Ishikawa (cell line): Measurements from ENCODE around the gene PP2D1.

Experiments used
- EP300 ChIP-seq: IDR thresholded peaks from 2 replicates; pipeline ENCODE4 v1.6.1; 2012; ENCODE audit warnings: borderline replicate concordance
- MAX ChIP-seq: IDR thresholded peaks from 2 replicates; pipeline ENCODE4 v1.6.1; 2012

DNA sequence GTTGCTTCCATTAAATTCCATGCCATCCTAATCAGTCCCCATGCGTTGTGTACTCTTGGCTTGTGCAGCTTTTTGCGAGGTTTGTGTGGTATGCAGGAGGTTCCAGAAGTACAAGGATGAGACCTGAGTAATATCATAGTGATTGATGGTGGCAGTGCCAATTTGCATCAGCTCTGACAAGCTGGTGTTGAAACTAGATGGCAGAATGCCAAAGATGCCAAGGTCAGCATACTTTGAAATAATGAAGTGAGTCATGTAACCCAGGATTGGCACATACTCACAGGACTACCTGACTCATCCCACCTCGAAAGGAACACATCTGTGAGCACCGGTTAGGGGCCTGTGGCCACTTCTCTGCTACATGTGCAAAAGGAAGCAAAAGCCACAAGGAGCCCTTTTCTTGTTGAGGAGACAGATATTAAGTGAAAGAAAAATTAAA lies 42.5 kb upstream of the PP2D1 start:
- TF ChIP-seq MAX (no peak), EP300 (no peak)
